Esophagus squamous epithelium (tissue), 4 donors: ENCODE data around the gene DTNB.

ENCODE experiments used
- CTCF ChIP-seq, 6 experiments: fragments of 450-650 bp in 4 of 6; fragments of 200-600 bp in 2 of 6; sonication (generic) in 2 of 6; IDR thresholded peaks; one replicate each; pipeline ENCODE4 v1.5.1; 2016 to 2019; ENCODE audit warnings: antibody characterized with exemption in 6 of 6, mild to moderate bottlenecking in 4 of 6, moderate library complexity in 4 of 6
- POLR2A ChIP-seq, 4 donors: fragments of 450-650 bp; IDR thresholded peaks; one replicate each; pipeline ENCODE4 v1.6.1; 2017; ENCODE audit warnings: antibody characterized with exemption in 4 of 4, mild to moderate bottlenecking in 4 of 4, moderate library complexity in 3 of 4

GRCh38 chr2:25491003-25491696 is 182.2 kb downstream of the DTNB start:
- no peak for TF ChIP-seq CTCF (IDR thresholded peaks at IDR 0.05)
- no peak for TF ChIP-seq POLR2A (IDR thresholded peaks at IDR 0.05)
